Raji (cell line): ENCODE measurements around the gene CDKAL1.

ENCODE experiments used
- POLR2A ChIP-seq: IDR thresholded peaks from 2 replicates; pipeline ENCODE4 v1.6.1; 2011; ENCODE audit warnings: low read depth, low read length, control low read depth; ENCODE audit not compliant: insufficient read depth

CDKAL1 gene

DNA sequence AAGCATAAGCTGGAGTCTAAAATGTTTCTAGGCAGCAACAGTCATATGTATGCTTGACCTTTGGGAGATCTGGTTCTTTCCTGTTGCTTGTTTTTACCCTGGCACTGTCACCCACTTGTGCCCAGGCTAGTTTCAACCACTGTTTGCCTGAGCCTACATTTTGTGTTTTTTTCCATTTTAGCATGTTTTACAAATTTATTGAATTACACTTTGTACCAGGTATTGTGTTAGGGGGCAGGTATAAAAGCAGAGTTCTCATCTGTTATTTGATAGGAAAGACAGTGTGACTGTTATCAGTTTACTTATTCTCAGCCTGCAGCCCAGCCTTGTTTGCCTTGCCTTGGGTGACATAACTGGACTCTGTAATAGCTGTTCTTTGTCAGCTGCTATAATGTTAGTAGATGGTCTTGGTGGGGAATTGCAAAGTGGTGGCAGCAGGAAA is 147.0 kb downstream of the CDKAL1 start:
- TF ChIP-seq POLR2A = no peak

DNA sequence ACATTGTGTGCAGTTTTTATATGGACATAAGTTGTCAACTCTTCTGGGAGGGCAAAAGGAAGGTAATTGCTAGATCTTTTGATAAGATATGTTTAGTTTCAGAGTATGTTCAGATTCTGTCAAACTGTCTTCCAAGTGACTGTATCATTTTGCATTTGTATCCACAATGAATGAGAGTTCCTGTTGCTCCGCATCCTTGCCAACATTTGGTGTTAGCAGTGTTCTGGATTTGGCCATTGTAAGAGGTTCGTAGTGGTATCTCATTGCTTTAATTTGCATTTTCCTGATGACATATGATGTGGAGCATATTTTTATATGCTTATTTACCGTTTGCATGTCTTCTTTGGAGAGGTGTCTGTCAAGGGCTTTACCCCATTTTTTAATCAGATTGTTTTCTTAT is 150.2 kb downstream of the CDKAL1 start:
- TF ChIP-seq POLR2A = no peak

DNA sequence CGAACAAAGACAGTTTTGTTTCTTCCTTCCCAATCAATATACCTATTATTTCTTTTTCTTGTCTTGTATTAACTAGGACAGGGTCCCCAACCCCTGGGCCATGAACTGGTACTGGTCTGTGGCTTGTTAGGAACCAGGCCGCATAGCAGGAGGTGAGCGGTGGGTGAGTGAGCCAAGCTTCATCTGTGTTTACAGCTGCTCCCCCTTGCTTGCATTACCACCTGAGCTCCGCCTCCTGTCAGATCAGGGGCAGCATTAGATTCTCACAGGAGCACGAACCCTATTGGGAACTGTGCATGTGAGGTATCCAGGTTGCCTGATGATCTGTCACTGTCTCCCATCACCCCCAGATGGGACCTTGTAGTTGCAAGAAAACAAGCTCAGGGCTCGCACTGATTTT is 151.9 kb downstream of the CDKAL1 start:
- no peak for TF ChIP-seq POLR2A

DNA sequence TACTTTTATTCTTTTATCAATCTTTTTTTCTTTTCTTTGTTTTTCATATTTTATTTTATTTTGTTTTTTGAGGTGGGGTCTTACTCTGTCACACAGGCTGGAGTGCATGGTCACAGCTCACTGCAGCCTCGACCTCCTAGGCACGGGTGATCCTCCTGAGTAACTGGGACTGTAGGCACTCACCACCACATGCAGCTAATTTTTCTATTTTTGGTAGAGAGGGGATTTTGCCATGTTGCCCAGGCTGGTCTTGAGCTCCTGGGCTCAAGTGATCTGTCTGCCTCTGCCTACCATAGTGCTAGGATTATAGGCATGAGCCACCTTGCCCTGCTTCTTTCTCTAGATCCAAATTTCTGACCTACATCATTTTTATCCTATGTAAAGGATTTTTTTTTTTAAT is 153.2 kb downstream of the CDKAL1 start:
- TF ChIP-seq POLR2A = no peak

DNA sequence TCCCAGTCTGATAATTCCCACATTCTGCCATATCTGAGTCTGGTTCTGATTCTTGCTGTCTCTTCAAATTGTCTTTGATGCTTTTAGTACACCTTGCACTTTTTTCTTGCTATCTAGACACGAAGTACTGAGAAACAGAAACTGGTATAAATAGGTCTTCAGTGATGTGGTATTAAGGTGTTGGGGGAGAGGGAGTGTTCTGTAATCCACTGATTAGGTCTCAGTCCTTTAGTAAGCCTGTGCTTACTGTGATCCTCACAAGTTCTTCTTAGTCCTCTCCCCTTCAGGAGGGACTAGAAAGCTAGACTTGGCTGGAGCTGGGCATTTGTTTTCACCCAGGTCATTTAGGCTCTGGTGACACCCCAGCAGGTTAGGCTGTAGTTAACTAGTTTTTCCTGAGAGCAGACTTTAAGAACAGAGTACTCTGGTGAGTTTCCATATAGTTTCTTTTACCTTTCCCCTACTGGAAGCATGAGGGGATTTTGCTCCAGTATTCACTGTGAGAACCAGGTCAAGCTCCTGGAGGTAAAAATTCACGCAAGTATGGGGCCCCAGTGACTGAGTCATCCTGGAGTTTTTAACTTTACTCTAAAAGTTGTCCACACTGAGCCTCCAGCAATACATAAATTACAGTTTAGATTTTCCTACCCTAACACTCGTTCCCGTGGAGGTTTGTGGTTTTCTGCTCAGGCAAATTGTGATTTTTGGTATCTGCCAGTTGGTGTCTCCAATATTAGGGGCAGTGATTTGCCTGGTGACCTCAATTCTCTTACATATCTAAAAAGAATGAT is 154.6 kb downstream of the CDKAL1 start:
- no peak for TF ChIP-seq POLR2A

GRCh38 chr6:20691185-20691584 is 156.9 kb downstream of the CDKAL1 start:
- TF ChIP-seq POLR2A = no peak

- no peak for TF ChIP-seq POLR2A
Observed at GRCh38 chr6:20692023-20692422, 157.8 kb downstream of the CDKAL1 start.

DNA sequence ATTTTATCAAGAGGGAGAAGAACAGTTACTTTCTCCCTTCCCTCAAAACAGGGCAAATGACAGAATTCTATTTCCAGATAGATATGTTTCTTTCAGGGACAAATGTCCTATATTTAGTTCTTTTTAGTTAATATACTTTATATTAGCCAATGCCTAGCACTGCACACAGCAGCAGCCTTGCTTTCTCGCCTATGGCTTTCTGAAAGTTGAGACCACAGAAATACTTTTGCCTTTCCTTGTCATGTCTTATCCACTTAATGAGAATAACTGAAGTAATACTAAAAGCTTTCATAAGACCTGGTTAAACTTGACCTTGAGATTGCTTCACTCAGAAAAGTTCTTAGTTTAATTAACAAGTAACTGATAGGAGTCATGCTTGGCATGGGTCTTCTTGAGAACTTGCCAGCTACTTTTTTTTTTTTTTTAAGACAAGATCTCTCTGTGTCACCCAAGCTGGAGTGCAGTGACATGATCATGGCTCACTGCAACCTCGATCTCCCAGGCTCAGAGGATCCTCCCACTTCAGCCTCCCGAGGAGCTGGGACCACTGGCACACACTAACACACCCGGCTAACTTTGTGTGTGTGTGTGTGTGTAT is 159.3 kb downstream of the CDKAL1 start:
- no peak for TF ChIP-seq POLR2A

- TF ChIP-seq POLR2A = no peak
Observed at GRCh38 chr6:20696676-20697075, 162.4 kb downstream of the CDKAL1 start.

GRCh38 chr6:20698675-20699074 is 164.4 kb downstream of the CDKAL1 start:
- TF ChIP-seq POLR2A = no peak

DNA sequence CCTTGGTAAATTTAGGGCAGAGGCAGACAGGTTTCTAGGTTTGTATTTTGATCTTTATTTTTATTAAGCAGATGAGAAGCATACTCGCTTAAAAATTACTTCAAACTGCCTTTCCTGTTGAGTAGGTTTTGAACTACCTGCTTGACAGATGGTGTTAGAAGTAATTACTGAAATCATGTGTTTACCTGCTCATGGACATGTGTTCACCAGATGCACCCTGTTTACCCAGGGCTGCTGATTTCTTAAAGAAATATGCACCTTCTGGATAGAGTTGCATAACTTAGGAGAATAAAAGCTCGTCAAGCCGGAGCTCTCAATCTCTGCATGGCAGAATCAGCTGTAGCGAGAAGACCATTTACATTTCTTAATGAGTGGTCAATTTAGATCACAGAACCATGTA is 165.1 kb downstream of the CDKAL1 start:
- no peak for TF ChIP-seq POLR2A

- no peak for TF ChIP-seq POLR2A
Observed at GRCh38 chr6:20700375-20700774, 166.1 kb downstream of the CDKAL1 start.

GRCh38 chr6:20702366-20702765 is 168.1 kb downstream of the CDKAL1 start:
- TF ChIP-seq POLR2A = no peak

DNA sequence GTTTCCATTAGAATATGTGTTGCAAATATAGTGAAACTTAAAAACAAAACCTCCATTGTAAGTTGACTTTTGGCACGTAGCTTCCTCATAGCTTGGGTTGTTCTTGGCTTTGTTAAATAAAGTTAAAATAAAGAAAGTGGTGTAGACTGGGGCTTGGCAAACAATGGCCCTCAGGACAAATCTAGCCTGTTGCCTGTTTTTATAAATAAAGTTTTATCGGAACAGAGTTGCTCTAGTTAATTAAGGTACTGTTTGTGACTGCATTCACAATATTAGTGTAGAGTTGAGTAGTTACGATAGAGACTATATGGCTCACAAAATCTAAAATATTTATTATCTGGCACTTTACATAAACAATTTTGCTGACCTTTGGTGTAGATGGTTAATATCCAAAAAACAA is 168.8 kb downstream of the CDKAL1 start:
- TF ChIP-seq POLR2A = no peak

DNA sequence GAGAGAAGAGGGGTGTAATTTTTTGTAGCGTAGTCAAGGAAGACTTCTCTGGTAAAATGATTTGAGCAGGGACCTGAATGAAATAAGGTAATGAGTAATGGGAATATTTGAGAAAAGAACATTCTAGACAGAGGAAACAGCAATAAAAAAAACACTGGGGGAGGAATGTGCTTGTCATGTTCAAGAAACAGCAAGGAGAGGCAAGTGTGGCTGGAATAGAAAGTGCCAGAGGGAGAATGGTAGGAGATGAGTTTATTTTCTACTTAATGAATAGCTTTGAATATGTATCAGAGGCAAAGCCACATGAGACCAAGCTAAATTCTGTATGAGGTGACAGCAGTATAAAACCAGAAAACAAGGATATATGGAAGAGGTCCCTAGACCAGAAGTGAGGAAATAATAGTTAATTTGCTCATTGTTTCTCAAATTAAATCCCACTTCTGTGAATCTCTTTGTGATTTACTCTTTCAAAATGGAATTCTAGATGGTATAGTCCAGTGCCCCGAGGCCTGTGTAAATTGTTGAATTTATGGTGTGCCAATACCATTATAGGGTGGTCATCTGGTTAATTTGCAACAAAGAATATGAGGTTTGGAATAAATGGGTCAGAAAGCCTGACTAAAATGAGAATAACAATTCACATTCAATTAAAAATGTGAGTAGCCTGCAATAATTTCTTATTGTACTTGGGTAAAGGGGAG is 170.2 kb downstream of the CDKAL1 start:
- no peak for TF ChIP-seq POLR2A

GRCh38 chr6:20705741-20706140 is 171.5 kb downstream of the CDKAL1 start:
- no peak for TF ChIP-seq POLR2A

DNA sequence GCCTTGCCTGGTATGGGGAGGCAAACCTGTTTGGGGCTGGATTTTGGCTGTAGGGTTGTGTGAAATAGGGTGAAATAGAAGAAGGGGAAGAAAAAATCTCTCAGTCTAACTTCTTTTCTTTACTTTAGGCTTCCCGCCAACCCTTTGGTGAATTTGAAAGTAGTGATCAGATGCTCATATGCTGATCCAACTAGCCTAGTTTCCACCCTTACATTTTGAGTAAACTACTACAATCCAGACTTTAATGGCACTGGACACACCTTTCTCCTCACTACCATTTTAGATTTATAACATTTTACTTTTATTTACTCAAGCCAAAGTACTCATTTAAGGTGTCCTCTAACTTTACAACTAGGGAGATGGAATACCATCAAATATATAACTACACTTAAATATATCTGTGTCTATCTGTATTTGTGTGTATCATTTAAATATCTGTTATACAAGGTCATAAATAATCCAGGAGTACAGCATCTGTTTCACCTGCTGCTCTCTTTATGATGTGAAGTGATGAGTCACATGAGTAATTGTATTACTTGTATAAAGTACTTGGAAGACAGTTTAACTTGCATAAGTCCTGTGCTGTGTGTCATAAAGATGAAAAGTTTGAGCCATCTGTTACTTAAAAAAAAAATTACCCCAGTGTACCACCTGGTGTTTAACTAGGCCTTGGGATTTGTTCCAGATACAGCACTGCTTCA is 172.1 kb downstream of the CDKAL1 start:
- TF ChIP-seq POLR2A = no peak
